AG04449 (cell line): ENCODE data around the gene AP5Z1.
A peak's percentile ranks its signal among the peaks of the same experiment; 100 is the strongest.

ENCODE experiments used
- CTCF ChIA-PET: fragments of 350-600 bp; formaldehyde crosslinking; extraction: SDS; loops from one replicate; lab custom pipeline; 2021; ENCODE audit warnings: antibody characterized with exemption; lab: Yijun Ruan, JAX
- POLR2A ChIA-PET: fragments of 400-600, 350-600 bp; formaldehyde crosslinking; extraction: SDS; loops from one replicate; lab custom pipeline; 2020; ENCODE audit warnings: antibody characterized with exemption, inconsistent platforms; lab: Yijun Ruan, JAX
- DNase-seq: peaks from one replicate; pipeline ENCODE4 v3.0.0-alpha.2; 2010; ENCODE audit warnings: low read depth, low spot score
- H3K4me3 ChIP-seq: 2 replicates; pipeline ENCODE4 v1.5.1; 2011; ENCODE audit warnings: low read depth, mild to moderate bottlenecking, control low read depth, low read length
- TF ChIP-seq, protein P1 (sequence below): IDR thresholded peaks from one replicate; pipeline ENCODE4 v1.5.1; 2011; ENCODE audit warnings: mild to moderate bottlenecking, moderate library complexity, low read length, control low read depth, inconsistent platforms; ENCODE audit not compliant: insufficient read depth; ENCODE audit errors: missing control alignments

Gene AP5Z1

DNA sequence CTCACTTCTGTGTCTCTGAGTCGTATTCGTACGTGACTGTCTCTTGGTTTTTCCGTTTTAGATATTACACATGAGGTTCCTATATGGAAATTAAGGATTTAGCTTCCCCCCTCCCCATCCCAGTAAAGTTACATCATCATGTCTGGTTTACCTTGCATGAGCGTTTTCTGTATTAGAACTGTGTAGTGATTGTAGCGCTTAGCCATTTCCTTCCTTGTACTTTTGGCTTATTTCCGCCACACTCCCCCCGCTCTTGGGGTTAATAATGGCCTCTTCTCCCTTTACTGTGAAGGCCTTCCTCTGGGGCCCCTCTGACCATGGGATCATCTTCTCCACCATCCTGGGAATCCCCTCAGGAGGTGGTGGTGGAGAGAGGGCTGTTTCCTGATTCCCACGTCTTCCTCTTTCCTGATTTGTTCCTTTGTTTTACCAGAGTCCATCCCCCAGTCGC, 27.2 kb upstream of the AP5Z1 start:
- DNase-seq: no peak
- ChIA-PET POLR2A (no interaction called here), CTCF (interaction anchor here (1.0 kb wide), 1 partner anchor 15 kb away, joined by 4 read pairs; no protein-coding TSS in a partner anchor)
- TF ChIP-seq, protein P1, sequence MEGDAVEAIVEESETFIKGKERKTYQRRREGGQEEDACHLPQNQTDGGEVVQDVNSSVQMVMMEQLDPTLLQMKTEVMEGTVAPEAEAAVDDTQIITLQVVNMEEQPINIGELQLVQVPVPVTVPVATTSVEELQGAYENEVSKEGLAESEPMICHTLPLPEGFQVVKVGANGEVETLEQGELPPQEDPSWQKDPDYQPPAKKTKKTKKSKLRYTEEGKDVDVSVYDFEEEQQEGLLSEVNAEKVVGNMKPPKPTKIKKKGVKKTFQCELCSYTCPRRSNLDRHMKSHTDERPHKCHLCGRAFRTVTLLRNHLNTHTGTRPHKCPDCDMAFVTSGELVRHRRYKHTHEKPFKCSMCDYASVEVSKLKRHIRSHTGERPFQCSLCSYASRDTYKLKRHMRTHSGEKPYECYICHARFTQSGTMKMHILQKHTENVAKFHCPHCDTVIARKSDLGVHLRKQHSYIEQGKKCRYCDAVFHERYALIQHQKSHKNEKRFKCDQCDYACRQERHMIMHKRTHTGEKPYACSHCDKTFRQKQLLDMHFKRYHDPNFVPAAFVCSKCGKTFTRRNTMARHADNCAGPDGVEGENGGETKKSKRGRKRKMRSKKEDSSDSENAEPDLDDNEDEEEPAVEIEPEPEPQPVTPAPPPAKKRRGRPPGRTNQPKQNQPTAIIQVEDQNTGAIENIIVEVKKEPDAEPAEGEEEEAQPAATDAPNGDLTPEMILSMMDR: no peak
- no peak overlapping the region for H3K4me3 ChIP-seq

DNA sequence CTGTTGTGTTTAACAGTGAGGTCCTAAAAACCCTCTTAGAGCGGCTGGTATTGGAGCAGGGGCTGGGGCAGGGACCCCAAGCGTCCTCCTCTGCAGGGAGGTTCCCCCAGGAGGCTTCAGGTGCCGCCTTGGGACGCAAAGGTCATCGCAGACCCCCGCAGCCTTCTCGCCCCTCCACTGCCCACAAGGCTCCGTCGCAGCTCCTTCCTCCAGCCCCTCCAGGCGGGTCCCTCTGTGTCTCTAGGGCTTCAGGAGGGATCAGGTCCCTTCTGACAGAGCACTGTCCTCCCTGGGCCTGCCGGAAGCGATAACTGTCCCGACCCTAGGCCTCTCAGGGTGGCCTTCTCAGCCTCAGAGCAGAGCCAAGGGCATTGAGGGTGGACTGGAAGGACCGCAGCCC, 26.1 kb upstream of the AP5Z1 start:
- ChIA-PET POLR2A (no interaction called here), CTCF (interaction anchor here (1.2 kb wide), 1 partner anchor 118 kb away, joined by 4 read pairs; no protein-coding TSS in a partner anchor)
- DNase-seq: no peak
- TF ChIP-seq, protein P1: no peak
- no peak overlapping the region for H3K4me3 ChIP-seq

DNA sequence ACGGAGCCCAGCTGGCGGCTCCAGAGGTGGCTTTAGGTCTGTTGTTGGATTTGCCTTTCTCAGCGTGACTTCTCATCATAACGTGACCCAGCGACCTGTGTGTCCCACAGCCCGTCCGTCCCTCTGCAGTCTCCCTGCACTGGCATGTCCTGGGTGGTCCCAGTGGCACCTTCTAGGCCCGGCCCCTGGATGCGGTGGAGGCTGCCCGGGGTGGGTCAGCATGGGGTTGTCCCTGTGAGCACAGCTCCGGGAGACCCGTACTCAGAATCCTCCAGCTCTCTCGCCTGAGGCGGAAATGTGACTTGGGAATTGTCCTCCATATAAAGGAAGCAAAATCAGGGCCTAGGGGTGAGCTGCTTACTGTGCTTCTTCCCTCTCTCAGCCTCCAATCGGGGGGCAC, 25.6 kb upstream of the AP5Z1 start:
- ChIA-PET CTCF (interaction anchor here (1.2 kb wide), 1 partner anchor 118 kb away, joined by 4 read pairs; no protein-coding TSS in a partner anchor), POLR2A (no interaction called here)
- TF ChIP-seq, protein P1: no peak
- DNase-seq: no peak
- H3K4me3 ChIP-seq: no peak overlapping the region

DNA sequence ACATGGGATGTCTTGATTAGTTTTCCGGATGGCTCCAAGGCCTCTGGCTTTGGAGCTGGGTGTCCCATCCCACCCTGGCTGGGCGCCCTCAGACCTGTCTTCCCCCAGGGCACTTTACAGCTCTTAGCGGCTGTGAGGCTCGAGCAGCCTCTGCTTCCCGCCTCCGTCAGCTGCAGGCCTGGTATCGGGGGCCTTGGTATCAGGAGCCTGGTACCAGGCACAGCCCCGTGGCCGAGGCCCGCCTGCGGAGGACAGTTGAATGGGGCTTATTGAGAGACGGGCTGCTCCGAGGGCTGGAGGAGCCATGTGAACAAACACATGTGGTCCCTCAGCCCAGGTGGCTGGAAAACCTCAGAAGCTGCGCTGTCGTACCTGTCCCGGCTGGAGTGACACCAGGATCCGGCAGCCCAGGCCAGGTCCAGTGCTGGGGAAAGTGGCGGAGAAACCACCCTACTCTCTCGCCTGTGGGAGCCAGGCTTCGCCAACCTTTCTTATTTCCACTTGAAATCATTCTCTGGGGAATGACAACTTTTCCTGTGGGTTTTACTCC, 23.9 kb upstream of the AP5Z1 start:
- POLR2A ChIA-PET: no interaction called here
- TF ChIP-seq, protein P1: no peak
- CTCF ChIA-PET: interaction anchor here (4.9 to 7.5 kb wide), 2 partner anchors 15 to 140 kb away, joined by 32 to 44 read pairs; no protein-coding TSS in a partner anchor
- H3K4me3 ChIP-seq: no peak overlapping the region
- no peak for DNase-seq

DNA sequence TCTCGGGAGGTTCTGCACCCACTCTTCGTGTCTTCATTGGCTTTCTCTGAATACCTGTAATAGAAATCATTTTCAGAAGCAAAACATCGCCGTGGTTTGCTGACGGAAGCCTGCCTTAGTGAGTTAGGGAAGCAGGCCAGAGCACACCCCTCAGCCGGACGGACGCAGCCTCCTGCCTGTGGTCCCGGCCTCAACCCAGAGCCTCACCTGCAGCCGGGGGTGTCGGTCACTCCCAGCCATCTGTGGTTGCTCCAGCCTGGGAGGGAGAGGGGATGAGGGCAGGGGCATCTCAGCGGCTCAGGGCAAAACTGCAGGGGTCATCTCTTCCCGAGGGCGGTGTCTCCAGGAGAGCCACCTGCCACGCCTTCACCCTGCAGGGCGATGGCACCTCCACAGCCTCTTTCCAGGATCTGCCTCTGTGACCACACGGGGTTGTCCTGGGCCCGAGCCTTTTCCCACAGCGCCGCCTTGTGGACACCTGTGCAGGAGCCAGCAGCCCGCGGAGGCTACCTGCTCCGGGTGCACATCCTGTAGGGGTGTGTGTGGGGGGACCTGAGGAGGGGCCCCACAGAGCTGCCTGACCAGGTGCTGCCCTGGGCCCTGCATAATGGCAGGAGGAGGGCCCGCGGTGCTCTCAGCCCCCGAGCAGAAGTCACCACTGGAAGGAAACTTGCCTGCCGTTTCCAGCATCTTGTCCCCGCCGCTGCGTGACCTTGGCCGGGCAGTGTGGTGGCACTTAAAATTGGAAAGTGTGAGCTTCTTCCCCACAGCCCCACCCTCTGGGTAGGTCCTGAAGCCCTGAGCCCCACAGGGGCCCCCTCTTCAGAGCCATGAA, 21.6 kb upstream of the AP5Z1 start:
- no peak overlapping the region for H3K4me3 ChIP-seq
- TF ChIP-seq, protein P1: peak; percentile 85
- CTCF ChIA-PET: interaction anchor here (0.7 to 7.5 kb wide), 14 partner anchors 8 to 144 kb away, joined by 3 to 44 read pairs (median 4); no protein-coding TSS in a partner anchor
- no peak for DNase-seq
- POLR2A ChIA-PET: interaction anchor here (1.7 kb wide), 1 partner anchor 21 kb away, joined by 3 read pairs; the partner anchor contains the start of gene AP5Z1
